C4-2B (cell line): ENCODE measurements around the gene DENND4B.
A peak's percentile ranks its signal among the peaks of the same experiment; 100 is the strongest.

Source experiments
- H3K27ac ChIP-seq: fragments of 450-650 bp; 2 replicates; pipeline ENCODE4 v1.5.1; 2017
- CTCF ChIP-seq: fragments of 450-650 bp; conservative IDR thresholded peaks from 2 replicates; pipeline ENCODE4 v1.5.1; 2017; ENCODE audit warnings: mild to moderate bottlenecking
- ZFX ChIP-seq: fragments of 450-650 bp; IDR thresholded peaks from 2 replicates; pipeline ENCODE4 v1.6.1; 2017

DENND4B gene

GRCh38 chr1:153958961-153959260 lies 12.4 kb upstream of the DENND4B start:
- TF ChIP-seq ZFX, result no peak
- TF ChIP-seq CTCF, result no peak
- H3K27ac ChIP-seq, result no peak overlapping the region

GRCh38 chr1:153958111-153958960 lies 11.8 kb upstream of the DENND4B start, which contains the start of gene CRTC2:
TSS of gene CRTC2 (minus strand) at chr1:153958612. CDS start at chr1:153958497, 115 bp downstream.
- peak; percentile 90 for TF ChIP-seq ZFX
- TF ChIP-seq CTCF, result no peak
- H3K27ac ChIP-seq, result peak within 1 kb of the TSS; percentile 83

- no peak for TF ChIP-seq ZFX
- no peak for TF ChIP-seq CTCF
- H3K27ac ChIP-seq, result peak overlapping the region; percentile 83
These were observed 11.2 kb upstream of the DENND4B start for GRCh38 chr1:153957744-153958110.

GRCh38 chr1:153956997-153957715 lies 10.6 kb upstream of the DENND4B start:
- TF ChIP-seq ZFX (no peak), CTCF (no peak)
- peak overlapping the region; percentile 83 for H3K27ac ChIP-seq

- no peak for TF ChIP-seq ZFX
- TF ChIP-seq CTCF, result no peak
- H3K27ac ChIP-seq, result no peak overlapping the region
These were observed 8.3 kb upstream of the DENND4B start for GRCh38 chr1:153954826-153955225.

- TF ChIP-seq CTCF (no peak), ZFX (no peak)
- H3K27ac ChIP-seq, result no peak overlapping the region
These were observed 7.4 kb upstream of the DENND4B start for GRCh38 chr1:153953859-153954365.

- no peak overlapping the region for H3K27ac ChIP-seq
- TF ChIP-seq ZFX (no peak), CTCF (no peak)
These were observed 5.3 kb upstream of the DENND4B start for GRCh38 chr1:153951801-153952200.
